NT2/D1 (cell line): ENCODE measurements around the gene SEZ6.

Experiments
- DNase-seq: peaks from one replicate; pipeline ENCODE4 v3.0.0-alpha.2; 2011; ENCODE audit warnings: low read depth, low spot score
- H3K27me3 ChIP-seq: 2 replicates; pipeline ENCODE4 v1.6.0; 2011; ENCODE audit warnings: mild to moderate bottlenecking; ENCODE audit not compliant: insufficient read length, insufficient read depth
- H3K36me3 ChIP-seq: 2 replicates; pipeline ENCODE4 v1.6.1; 2011; ENCODE audit warnings: mild to moderate bottlenecking, low read length, mixed read lengths; ENCODE audit not compliant: insufficient read depth, insufficient read length
- H3K4me1 ChIP-seq: 2 replicates; pipeline ENCODE4 v1.5.1; 2011; ENCODE audit not compliant: insufficient read depth, insufficient read length
- H3K4me3 ChIP-seq: 2 replicates; pipeline ENCODE4 v1.5.1; 2011; ENCODE audit warnings: low read depth; ENCODE audit not compliant: insufficient read length
- H3K9ac ChIP-seq: 2 replicates; pipeline ENCODE4 v1.6.0; 2011; ENCODE audit warnings: low read depth; ENCODE audit not compliant: insufficient read length
- H3K9me3 ChIP-seq: 2 replicates; pipeline ENCODE4 v1.5.1; 2011; ENCODE audit warnings: mild to moderate bottlenecking, low read length; ENCODE audit not compliant: insufficient read depth
- SUZ12 ChIP-seq: IDR thresholded peaks from 2 replicates; pipeline ENCODE4 v1.6.1; 2011; ENCODE audit not compliant: insufficient read length, insufficient read depth; ENCODE audit errors: extremely low read depth
- YY1 ChIP-seq: IDR thresholded peaks from 2 replicates; pipeline ENCODE4 v1.6.1; 2011; ENCODE audit not compliant: insufficient read length, insufficient read depth
- ZNF274 ChIP-seq: IDR thresholded peaks from 2 replicates; pipeline ENCODE4 v1.6.1; 2011; ENCODE audit warnings: mild to moderate bottlenecking, low read depth, low read length

Gene SEZ6

DNA sequence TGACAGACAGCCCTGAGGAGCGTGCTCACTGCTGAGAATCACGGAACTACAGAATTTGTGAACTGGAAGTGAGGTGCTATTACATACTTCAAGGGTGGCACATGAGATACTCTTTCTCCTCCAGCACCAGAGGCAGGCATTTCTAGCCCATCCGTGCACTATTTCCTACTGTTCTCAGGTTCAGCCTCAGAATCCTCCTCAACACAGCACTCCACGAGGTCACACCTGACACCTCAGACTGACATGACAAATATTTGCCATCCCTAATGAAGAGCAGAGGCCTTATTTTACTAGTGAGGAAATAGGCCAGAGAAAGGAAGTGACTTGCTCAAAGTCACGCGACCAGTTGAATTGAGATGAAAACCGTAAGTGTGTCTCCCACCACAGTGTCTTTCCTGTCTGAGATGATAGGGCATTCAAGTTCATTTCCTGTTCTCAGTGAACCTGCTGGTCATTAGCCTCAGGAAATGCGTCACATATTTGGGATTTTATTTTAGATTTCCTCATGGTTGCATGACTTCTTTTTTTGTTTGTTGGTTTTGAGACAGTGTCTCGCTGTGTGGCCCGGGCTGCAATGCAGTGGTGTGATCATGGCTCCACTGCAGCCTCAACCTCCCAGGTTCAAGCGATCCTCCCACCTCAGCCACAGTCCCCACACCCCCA is 23.6 kb downstream of the SEZ6 start:
- H3K27me3 ChIP-seq, result peaks cover 45% of the 10 kb centered on the region
- DNase-seq, result no peak
- TF ChIP-seq YY1 (no peak), ZNF274 (no peak), SUZ12 (no peak)
- no peaks in the 10 kb centered on the region for H3K9me3 ChIP-seq
- H3K4me1 ChIP-seq, result peaks cover 17% of the 10 kb centered on the region
- no peak overlapping the region for H3K9ac ChIP-seq
- no peaks in the 10 kb centered on the region for H3K36me3 ChIP-seq
- H3K4me3 ChIP-seq, result no peak overlapping the region

DNA sequence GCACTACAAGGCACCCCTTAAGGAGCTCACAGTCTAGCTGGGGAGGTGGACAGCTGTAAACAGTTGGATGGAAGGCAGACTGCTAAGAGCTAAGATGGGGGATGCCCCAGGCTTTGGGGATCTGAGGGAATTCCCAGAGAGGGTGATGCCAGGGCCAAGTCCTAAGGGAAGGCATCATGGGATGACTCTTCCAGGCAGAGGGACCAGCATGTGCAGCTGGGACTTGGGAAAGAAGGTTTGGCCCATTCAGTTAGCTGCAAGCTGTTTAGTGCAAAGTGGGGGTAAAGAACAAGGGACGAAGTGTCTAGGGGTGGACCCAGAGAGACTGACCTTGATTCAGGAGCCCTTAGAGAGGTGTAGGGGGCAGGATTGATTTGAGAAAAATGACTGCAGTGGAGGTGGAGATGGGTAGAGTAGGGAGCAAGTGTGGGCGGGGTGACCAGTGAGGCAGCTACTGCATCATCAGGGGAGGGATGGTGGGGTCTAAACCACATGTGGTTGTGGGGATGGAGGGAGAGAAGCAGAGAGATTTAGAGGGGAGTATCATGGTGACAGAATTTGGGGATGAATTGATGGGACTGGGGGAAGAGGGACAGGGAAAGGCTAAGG is 27.4 kb downstream of the SEZ6 start:
- Histone ChIP-seq H3K9ac (no peak overlapping the region), H3K9me3 (no peaks in the 10 kb centered on the region), H3K4me1 (peaks cover 2% of the 10 kb centered on the region), H3K36me3 (no peaks in the 10 kb centered on the region), H3K27me3 (peaks cover 21% of the 10 kb centered on the region), H3K4me3 (no peak overlapping the region)
- TF ChIP-seq YY1 (no peak), ZNF274 (no peak), SUZ12 (no peak)
- DNase-seq, result no peak

DNA sequence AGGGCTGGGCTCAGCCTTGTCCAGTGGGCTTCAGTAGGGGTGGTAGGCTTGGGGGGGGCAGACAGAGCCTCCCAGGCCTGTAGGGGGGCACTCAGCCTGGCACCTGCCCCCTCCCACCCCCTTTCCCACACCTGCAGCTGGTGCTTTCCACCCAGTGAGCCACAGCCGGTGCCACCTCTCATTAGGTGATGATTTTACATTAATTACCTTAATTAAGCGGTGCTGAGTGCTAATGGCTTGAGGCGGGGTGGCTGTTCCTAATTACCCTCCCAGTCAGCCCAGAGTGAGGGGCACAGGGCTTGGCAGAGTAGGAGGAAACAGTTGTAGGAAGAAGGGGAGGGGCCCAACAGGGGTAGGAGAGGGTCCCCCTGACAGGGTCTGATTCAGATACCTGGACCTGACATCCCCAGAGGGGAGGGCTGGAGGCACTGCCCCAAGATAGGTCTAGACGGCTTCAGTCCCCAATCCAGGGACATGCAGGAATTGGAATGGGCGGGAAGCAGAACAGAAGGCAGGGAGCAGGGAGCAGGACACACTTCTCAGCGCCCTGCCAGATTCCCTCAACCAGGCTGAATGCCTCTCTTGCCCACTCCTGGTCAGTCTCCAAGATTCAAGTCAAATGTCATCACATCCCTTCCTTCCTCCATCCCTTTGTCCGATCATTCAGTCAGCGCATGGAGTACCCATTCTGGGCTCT is 28.0 kb downstream of the SEZ6 start:
- Histone ChIP-seq H3K4me1 (peaks cover 2% of the 10 kb centered on the region), H3K27me3 (peaks cover 18% of the 10 kb centered on the region), H3K36me3 (no peaks in the 10 kb centered on the region), H3K9me3 (no peaks in the 10 kb centered on the region), H3K4me3 (no peak overlapping the region), H3K9ac (no peak overlapping the region)
- no peak for DNase-seq
- TF ChIP-seq YY1 (no peak), ZNF274 (no peak), SUZ12 (no peak)

DNA sequence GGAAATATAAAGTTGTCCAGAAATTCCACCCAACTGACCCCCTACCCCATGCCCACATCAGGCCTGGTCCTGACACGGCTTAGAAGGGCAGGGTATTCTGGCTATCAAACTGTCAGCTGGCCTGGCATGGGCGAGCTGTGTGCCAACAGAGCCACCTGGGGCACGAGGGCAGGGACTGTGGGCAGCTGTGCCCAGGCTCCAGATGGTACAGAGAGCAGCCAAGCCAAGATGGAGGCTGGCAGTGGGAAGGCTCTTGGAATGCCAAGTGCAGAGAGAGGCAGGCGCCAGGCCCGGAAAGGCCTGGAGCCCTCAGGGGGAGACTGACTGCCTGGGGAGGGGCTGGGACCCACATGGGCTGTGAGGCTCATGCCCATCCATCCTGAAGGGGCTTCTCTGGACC is 30.2 kb downstream of the SEZ6 start:
- H3K9ac ChIP-seq, result no peak overlapping the region
- no peak overlapping the region for H3K4me3 ChIP-seq
- no peaks in the 10 kb centered on the region for H3K9me3 ChIP-seq
- H3K4me1 ChIP-seq, result no peaks in the 10 kb centered on the region
- H3K27me3 ChIP-seq, result peaks cover 18% of the 10 kb centered on the region
- no peaks in the 10 kb centered on the region for H3K36me3 ChIP-seq
- DNase-seq, result no peak
- no peak for TF ChIP-seq SUZ12

DNA sequence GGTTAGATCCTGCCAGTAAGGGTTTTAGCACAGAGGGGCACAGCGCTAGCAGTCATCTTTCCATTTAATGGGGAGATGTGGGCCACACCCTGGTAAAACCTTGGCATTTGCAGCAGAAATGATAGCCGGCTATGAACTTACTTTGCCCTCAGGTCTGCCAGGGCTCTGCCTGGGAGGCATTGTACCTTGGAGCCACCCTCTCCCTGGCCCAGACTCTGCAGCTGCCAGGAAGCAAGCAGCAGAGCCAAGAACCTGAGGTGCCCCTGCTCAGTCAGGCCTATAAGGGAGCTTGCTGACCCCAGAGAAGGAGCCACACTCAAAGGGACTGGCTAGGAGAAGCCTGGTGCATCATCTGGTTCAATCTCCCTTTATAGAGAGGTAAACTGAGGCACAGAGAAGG is 30.8 kb downstream of the SEZ6 start:
- no peaks in the 10 kb centered on the region for H3K4me1 ChIP-seq

DNA sequence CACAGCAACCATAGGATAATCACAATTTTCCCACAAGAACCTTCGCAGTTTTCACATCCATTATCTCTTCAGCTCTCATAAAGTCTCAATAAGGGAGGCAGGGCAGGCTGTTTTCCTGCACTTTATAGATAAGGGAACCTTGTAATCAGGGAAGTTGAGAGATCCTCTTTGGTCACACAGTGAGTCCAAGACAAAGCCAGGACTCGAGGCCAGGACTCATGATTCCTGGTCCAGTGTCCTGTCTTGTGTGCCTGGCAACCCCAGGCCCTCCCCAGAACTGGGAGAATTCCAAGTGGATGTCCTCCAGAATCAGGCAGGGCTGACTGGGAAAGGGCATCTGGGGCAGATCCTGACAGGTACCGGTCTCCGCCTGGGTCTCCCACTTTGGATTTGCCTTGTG is 31.4 kb downstream of the SEZ6 start:
- no peak overlapping the region for H3K4me3 ChIP-seq
- H3K9ac ChIP-seq, result no peak overlapping the region
- no peaks in the 10 kb centered on the region for H3K4me1 ChIP-seq
- no peaks in the 10 kb centered on the region for H3K9me3 ChIP-seq
- TF ChIP-seq SUZ12, result no peak
- no peak for TF ChIP-seq ZNF274
- no peak for TF ChIP-seq YY1
- DNase-seq, result no peak
- no peaks in the 10 kb centered on the region for H3K36me3 ChIP-seq
- peaks cover 18% of the 10 kb centered on the region for H3K27me3 ChIP-seq

More for the DNA sequence above, 30.8 kb downstream of the SEZ6 start:
- Histone ChIP-seq H3K9ac (no peak overlapping the region), H3K9me3 (no peaks in the 10 kb centered on the region), H3K4me3 (no peak overlapping the region), H3K27me3 (peaks cover 18% of the 10 kb centered on the region), H3K36me3 (no peaks in the 10 kb centered on the region)
- TF ChIP-seq SUZ12 (no peak), YY1 (no peak), ZNF274 (no peak)
- DNase-seq, result no peak

DNA sequence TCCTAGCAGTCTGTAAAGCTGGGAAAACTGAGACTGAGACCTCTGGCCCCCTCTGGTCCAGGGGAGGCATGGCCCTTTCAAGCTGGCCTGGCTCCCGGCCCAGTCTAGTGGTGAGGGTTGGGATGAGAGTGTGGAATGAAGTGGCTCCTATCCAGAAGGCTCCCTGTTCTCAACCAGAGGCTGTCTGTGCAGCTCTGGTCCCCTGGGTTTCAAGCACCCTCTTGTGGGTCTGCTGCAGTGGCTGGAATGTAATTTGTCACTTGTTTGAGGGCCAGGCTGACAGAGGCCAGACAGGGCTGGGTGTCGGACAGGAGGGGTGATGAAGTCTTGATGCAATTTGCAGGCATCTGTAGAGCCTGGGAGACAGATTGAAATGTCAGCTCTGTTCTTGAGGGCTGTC is 32.4 kb downstream of the SEZ6 start:
- peaks cover 7% of the 10 kb centered on the region for H3K4me1 ChIP-seq
- no peak overlapping the region for H3K9ac ChIP-seq
- TF ChIP-seq SUZ12 (no peak), YY1 (no peak), ZNF274 (no peak)
- no peaks in the 10 kb centered on the region for H3K9me3 ChIP-seq
- H3K4me3 ChIP-seq, result no peak overlapping the region
- H3K27me3 ChIP-seq, result peaks cover 8% of the 10 kb centered on the region
- no peak for DNase-seq
- no peaks in the 10 kb centered on the region for H3K36me3 ChIP-seq
